Measurements from ENCODE around the gene SUSD3. TPM values are rescaled to one million over a fixed set of nuclear protein-coding genes. Genes with fewer than 3 reads are reported as not detected.

SUSD3 gene
- total and polyA plus RNA-seq, 2 donors (not counting 3 experiments of a cell fraction or from before 2014, with no cell fraction given), result not detected

GRCh38 chr9:93017621-93018020 is 40.9 kb upstream of the SUSD3 start:
- no peaks in the 10 kb centered on the region for H3K27me3 ChIP-seq (ENCODE audit: control insufficient read depth in 2 of 2, insufficient read depth in 2 of 2, low read length in 2 of 2)
- H3K9me1 ChIP-seq (replicated peaks; ENCODE audit: control insufficient read depth, extremely low read depth, insufficient read depth, low read length), result no peaks in the 10 kb centered on the region
- H2AFZ ChIP-seq (ENCODE audit: low read depth, low read length), result no peak overlapping the region
- no peaks in the 10 kb centered on the region for H3K9me3 ChIP-seq (replicated peaks; ENCODE audit: control insufficient read depth, insufficient read depth, low read length)
- no peak overlapping the region for H3K4me2 ChIP-seq (ENCODE audit: insufficient read depth, low read length)
- FAIRE-seq, result no peak
- no peaks in the 10 kb centered on the region for H3K36me3 ChIP-seq (ENCODE audit: control insufficient read depth in 2 of 2, extremely low read depth in 1 of 2, insufficient read depth in 2 of 2, low read length in 2 of 2)
- TF ChIP-seq GATA2 (IDR thresholded peaks at IDR 0.05; ENCODE audit: insufficient read depth, insufficient read length, low read depth, low read length) (no peak), MAX (IDR thresholded peaks at IDR 0.05; ENCODE audit: insufficient read depth, insufficient read length) (no peak), MYC (IDR thresholded peaks at IDR 0.05; ENCODE audit: low read depth, low read length) (no peak), POLR2A (IDR thresholded peaks at IDR 0.05; ENCODE audit: low read depth, low read length) (no peak), EZH2 (IDR thresholded peaks at IDR 0.05; ENCODE audit: borderline replicate concordance, low read depth, low read length, severe bottlenecking) (no peak), FOS (IDR thresholded peaks at IDR 0.05; ENCODE audit: borderline replicate concordance, insufficient read depth, low read length) (no peak), POLR2AphosphoS5 (IDR thresholded peaks at IDR 0.05; ENCODE audit: insufficient read depth, low read depth, low read length) (no peak), CTCF (IDR thresholded peaks at IDR 0.05; ENCODE audit: extremely low read depth in 1 of 2, insufficient read depth in 1 of 2, low read depth in 1 of 2, low read length in 2 of 2) (no peak), JUN (IDR thresholded peaks at IDR 0.05; ENCODE audit: borderline replicate concordance, insufficient read depth, insufficient read length, low read depth) (no peak)
- H3K9ac ChIP-seq (replicated peaks; ENCODE audit: extremely low read depth, insufficient read depth, low read length), result no peak overlapping the region
- intact Hi-C loops (cut with micrococcal nuclease), result no loop called here
- H3K4me1 ChIP-seq (ENCODE audit: control insufficient read depth, extremely low read depth, insufficient read depth, low read length), result no peaks in the 10 kb centered on the region
- no TSS peak for BruUV-seq (replicated peaks)
- no peak for DNase-seq (ENCODE audit: low read depth, low spot score)
- no peaks in the 10 kb centered on the region for H3K79me2 ChIP-seq (ENCODE audit: control insufficient read depth, insufficient read depth, low read length)
- H4K20me1 ChIP-seq (replicated peaks; ENCODE audit: control insufficient read depth, extremely low read depth, insufficient read depth, low read length), result no peaks in the 10 kb centered on the region
- dilution Hi-C loops (cut with MboI; ENCODE audit: extremely low pct_ligation_motif_present, low sequenced_read_pairs), result no loop called here
- H3K27ac ChIP-seq (ENCODE audit: insufficient read depth, low read depth, low read length), result no peak overlapping the region
- CTCF ChIA-PET, result interaction anchor here (1.3 to 3.7 kb wide), 2 partner anchors 14 kb away, joined by 3 to 25 read pairs; no protein-coding TSS in a partner anchor
- POLR2A ChIA-PET, result no interaction called here
- H3K4me3 ChIP-seq (replicated peaks in 1 of 3; ENCODE audit: insufficient read depth in 1 of 3, low read depth in 1 of 3, low read length in 3 of 3), result no peak overlapping the region

Measured in endothelial cell of umbilical vein (primary cell).